ENCODE results near the gene SELE.

GRCh38 chr1:169724168-169724567, 9.7 kb downstream of the SELE start:
- TF ChIP-seq CTCF (conservative IDR thresholded peaks at IDR 0.05; ENCODE audit: low read length) (no peak), EZH2phosphoT487 (IDR thresholded peaks at IDR 0.05; ENCODE audit: borderline replicate concordance) (no peak)
